Measurements from ENCODE around the gene ELMO3.

DNA sequence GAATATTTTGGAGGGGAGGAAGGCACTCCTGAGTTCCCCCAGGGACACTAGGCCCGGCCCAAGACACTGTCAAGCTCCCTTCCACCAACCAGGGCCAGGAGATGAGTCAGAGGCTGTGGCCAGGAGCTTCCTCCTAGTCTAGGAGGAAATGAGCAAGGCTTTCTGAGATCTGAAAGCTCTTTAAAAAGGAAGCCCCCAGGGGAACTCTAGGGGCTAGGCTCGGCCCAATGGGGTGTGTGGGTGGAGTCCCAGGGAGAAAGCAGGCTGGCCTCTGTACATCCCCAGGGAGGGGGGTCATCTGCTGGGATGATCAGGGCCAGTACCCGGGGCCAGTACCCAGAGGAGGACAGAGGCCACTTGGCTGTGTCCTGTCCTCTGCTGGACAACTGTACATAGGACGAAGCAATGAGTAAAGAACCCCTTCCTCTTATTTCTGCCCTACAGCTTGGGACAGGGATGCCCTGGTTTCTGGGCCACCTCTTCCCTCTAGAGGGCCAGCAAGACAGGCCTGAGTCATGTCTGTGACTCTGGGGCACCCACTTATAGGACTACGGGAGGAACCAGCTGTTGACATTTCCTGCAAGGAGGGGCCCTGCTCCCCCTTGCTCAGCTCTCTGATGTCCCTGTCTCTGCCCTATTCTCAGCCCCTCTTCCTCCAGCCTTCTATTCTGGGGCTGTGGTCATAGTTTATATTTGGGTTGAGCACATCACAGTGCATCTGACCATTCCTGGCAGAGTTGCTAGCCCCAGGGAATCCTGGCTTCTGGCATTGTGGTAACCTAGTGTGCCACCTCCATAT is 45.7 kb downstream of the ELMO3 start:
- no peak for TF ChIP-seq EZH2phosphoT487 (IDR thresholded peaks at IDR 0.05; ENCODE audit: low read depth)
- TF ChIP-seq, protein P1, sequence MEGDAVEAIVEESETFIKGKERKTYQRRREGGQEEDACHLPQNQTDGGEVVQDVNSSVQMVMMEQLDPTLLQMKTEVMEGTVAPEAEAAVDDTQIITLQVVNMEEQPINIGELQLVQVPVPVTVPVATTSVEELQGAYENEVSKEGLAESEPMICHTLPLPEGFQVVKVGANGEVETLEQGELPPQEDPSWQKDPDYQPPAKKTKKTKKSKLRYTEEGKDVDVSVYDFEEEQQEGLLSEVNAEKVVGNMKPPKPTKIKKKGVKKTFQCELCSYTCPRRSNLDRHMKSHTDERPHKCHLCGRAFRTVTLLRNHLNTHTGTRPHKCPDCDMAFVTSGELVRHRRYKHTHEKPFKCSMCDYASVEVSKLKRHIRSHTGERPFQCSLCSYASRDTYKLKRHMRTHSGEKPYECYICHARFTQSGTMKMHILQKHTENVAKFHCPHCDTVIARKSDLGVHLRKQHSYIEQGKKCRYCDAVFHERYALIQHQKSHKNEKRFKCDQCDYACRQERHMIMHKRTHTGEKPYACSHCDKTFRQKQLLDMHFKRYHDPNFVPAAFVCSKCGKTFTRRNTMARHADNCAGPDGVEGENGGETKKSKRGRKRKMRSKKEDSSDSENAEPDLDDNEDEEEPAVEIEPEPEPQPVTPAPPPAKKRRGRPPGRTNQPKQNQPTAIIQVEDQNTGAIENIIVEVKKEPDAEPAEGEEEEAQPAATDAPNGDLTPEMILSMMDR (IDR thresholded peaks at IDR 0.05; ENCODE audit: low read depth, low read length): no peak

Data from OCI-LY3 (cell line).